Activated T-cell treated with anti-CD3 and anti-CD28 coated beads, Interleukin-2, amount 50 U/mL, for 24 hours (primary cell): Measurements from ENCODE around the gene SFT2D3.
A peak's percentile ranks its signal among the peaks of the same experiment; 100 is the strongest.

ENCODE experiments used
- DNase-seq: peaks from one replicate; pipeline ENCODE4 v3.0.0-alpha.2; 2020
- H3K27ac Mint-ChIP-seq: 2 replicates; pipeline ENCODE4 v1.8.0; 2020; ENCODE audit warnings: mild to moderate bottlenecking, mixed read lengths
- H3K27me3 Mint-ChIP-seq: 2 replicates; pipeline ENCODE4 v1.8.0; 2020; ENCODE audit warnings: mixed read lengths
- H3K36me3 Mint-ChIP-seq: 2 replicates; pipeline ENCODE4 v1.8.0; 2020; ENCODE audit warnings: low read depth, mixed read lengths
- H3K4me1 Mint-ChIP-seq: 2 replicates; pipeline ENCODE4 v1.8.0; 2020; ENCODE audit warnings: low read depth, mixed read lengths
- H3K4me3 Mint-ChIP-seq: 2 replicates; pipeline ENCODE4 v1.8.0; 2020; ENCODE audit warnings: mild to moderate bottlenecking, moderate library complexity, mixed read lengths
- H3K9me3 Mint-ChIP-seq: 2 replicates; pipeline ENCODE4 v1.8.0; 2020; ENCODE audit warnings: mixed read lengths

Gene SFT2D3

DNA sequence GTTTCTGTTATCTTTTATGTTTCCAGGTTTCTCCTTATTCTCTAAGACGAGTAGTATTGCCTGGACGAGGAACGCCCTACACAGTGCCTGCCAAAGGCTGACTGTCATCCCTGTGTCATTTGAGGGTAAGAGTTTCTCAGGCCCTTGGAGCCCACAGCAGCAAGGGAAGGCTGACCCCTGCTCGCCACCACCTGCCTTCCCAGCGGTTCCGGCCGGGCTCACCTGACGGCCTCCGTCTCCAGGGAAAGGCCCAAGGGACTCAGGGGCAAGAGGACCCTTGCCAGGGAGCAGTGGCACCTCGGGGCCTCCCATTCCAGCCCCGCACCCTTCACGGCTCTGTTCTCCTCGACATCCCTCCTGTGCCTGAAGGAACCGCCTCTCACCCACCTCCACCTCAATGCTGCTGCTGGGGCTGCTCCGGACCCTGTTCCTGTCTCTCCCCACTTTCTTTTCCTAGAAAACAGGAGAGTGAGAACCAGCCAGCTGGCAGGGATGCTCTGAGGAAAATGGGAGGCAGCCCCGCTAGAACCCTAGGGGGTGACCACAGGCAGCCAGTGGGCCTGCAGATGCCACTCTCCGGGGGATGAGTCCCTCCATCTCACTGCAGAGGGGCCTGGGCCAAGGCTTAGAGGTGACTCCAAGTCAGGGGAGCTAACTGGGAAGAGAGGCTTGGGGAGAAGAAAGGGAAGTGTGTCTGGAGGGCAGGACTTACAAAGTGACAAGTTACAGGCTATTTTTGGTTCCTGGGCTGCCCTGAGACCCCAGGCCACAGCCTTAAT, 27.8 kb upstream of the SFT2D3 start:
- peak overlapping the region; percentile 61 for H3K4me3 Mint-ChIP-seq
- no peak overlapping the region for H3K27ac Mint-ChIP-seq
- H3K36me3 Mint-ChIP-seq, result no peaks in the 10 kb centered on the region
- DNase-seq, result no peak
- peaks cover 10% of the 10 kb centered on the region for H3K4me1 Mint-ChIP-seq
- peaks cover 82% of the 10 kb centered on the region for H3K27me3 Mint-ChIP-seq
- no peaks in the 10 kb centered on the region for H3K9me3 Mint-ChIP-seq

DNA sequence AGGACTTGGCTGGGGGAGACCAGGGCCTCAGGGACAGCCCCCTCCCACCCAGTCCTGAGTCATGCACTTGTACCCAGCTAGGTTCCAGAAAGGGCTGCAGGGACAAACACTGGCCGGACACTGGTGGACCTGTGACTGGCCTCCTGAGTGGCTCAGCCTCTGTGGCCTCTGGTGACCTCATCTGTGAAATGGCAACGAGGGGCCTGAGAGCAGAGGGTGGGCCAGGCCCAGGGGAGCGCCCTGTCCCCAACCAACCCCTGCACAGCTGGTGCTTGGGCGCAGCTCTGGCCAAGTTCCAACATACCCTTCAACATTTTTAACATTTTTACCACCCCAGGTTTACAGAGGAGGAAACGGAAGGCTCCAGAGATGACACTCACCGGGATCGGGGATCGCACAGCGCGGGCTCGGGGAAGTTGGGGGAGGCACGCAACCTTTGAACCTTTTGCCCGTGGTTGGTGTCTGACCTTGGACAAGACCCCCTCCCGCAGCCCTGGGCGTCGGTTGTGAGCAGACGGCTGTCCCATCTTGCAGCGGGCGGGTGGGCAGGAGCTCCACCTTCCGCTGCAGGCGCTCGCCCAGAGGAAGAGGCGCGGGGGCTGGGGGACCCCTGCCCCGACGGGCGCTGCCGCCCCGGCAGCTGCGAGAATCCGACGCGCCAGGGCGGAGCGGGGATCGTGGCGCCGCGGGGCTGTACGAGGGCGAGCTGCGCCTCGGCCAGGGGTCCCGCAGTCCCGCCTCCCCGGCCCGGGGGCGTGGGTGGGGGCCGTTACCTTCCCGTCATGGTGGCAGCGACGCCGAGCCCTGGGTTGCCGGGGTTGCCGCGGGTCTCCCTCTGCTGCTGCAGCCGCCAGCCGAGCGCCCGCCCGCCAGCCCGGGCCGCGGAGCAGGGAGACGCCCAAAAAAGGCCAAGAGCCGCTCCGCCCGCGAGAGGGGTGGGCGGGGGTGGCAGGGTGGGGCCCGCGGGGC, 26.8 kb upstream of the SFT2D3 start:
- Mint-ChIP-seq H3K27ac (no peak overlapping the region), H3K36me3 (no peaks in the 10 kb centered on the region), H3K4me3 (peak overlapping the region; percentile 61), H3K27me3 (peaks cover 79% of the 10 kb centered on the region), H3K4me1 (peaks cover 10% of the 10 kb centered on the region), H3K9me3 (no peaks in the 10 kb centered on the region)
- DNase-seq, result peak; percentile 42

DNA sequence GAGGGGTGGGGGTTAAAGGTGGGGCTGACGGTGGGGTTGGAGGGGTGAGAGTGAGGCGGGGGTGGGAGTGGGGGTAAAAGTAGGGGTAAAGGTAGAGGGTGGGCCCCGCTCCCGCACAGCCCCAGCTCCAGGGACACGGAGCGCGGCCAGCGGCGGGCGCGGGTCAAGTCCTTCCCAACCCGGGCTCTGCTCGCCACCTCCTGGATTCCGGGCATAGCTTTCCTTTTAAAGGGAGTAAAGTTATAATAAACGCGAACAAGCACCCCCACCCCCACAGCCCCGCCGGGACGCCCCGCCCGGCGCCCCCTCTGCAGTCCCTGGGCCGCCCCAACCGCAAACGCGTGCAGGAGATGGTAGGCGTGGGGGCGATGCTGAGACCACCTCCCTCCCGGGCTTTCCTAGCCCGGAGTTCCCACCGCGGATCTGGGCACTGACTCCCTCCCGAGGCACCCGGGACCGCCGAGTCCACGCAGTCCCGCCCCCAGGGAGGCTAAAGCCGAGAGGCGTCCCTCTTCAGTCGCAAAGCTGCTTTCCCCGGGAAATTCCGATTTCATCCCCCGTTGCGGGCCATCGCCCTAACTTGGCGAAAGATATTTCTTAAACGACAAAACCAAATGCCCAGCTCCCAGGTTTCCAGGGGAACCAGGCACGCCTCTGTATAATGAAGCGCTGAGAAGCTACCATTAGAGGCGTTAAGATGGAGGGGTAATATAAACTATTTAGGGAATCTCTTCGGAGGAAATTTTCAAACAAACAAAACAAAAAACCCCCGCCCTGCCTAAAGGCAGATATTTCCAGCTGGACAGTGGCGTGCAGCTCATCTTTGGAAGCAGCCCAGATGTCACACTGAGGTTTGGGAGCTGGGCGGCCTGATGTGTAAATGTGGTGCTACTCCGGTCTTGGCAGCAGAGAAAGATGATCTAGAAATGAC, 25.7 kb upstream of the SFT2D3 start, which contains the start of gene LIMS2:
LIMS2 (minus strand) TSS at position 200 of the 931 bp plus-strand sequence. CDS start 506 bp downstream, outside the sequence.
- Mint-ChIP-seq H3K4me1 (peaks cover 10% of the 10 kb centered on the region), H3K27ac (no peak within 1 kb of the TSS), H3K4me3 (peak within 1 kb of the TSS; percentile 61), H3K36me3 (no peaks in the 10 kb centered on the region), H3K9me3 (no peaks in the 10 kb centered on the region), H3K27me3 (peaks cover 69% of the 10 kb centered on the region)
- no peak for DNase-seq

DNA sequence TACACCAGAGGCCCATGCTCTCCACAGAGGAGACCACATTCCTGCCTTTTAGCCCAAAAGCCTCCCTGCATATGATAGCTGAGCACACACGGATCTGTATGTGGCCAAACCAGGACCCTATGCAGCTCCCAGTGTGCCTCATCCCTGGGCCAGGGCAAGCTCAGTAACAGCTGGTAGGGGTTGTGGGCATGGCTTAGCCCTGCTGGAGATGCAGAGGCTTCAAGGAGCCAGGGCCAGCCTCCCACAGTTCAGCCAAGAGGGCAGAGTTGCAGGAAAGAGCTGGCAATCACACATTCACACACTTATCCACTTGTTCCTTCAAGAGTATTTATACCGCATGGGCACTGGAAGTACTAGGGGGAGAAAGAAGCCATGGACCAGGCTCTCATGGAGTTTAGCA, 24.4 kb upstream of the SFT2D3 start:
- H3K4me3 Mint-ChIP-seq, result no peak overlapping the region

DNA sequence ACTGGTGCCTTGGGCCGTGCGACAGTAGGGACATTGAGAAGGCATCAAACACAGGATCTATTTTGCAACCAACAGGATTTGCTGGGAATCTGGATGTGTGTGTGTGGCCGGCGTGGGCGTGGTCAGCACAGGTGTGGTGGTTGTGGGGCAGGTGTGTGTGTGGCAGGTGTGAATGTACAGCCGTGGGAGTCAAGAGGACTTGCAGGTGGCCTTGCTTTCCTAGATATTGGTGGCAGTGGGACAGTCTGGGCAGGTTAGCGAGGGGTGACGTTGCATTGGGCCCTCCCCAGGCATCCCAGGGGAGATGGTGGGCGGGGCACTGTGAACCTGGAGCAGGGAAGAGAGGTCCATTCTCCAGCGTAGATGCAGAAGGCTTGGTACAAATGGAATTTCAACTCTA, 22.8 kb upstream of the SFT2D3 start:
- peaks cover 48% of the 10 kb centered on the region for H3K27me3 Mint-ChIP-seq
- H3K9me3 Mint-ChIP-seq, result no peaks in the 10 kb centered on the region
- no peak overlapping the region for H3K4me3 Mint-ChIP-seq
- peaks cover 10% of the 10 kb centered on the region for H3K4me1 Mint-ChIP-seq
- H3K27ac Mint-ChIP-seq, result no peak overlapping the region
- no peaks in the 10 kb centered on the region for H3K36me3 Mint-ChIP-seq
- no peak for DNase-seq

More for the DNA sequence above, 24.4 kb upstream of the SFT2D3 start:
- no peaks in the 10 kb centered on the region for H3K9me3 Mint-ChIP-seq
- no peak for DNase-seq
- peaks cover 10% of the 10 kb centered on the region for H3K4me1 Mint-ChIP-seq
- peaks cover 64% of the 10 kb centered on the region for H3K27me3 Mint-ChIP-seq
- no peaks in the 10 kb centered on the region for H3K36me3 Mint-ChIP-seq
- no peak overlapping the region for H3K27ac Mint-ChIP-seq

DNA sequence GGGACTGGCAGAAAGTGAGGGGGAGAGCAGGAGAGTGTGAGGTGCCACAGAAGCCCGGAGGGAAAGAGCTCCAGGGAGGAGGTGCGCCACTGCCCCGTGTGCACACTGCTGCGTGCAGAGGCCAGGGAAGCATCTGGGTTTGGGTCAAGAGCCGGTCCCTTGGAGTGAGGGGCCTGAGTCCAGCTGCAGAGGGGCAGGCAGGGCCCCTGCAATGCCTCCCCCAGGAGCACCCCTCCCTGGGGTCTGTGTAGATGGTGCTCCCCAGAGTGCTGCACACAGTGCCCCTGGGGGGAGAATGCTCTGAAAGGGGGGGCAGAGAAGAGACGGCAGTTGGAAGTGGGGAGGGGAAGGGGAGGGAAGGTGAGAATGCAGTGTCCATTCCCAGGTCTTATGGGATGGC, 22.3 kb upstream of the SFT2D3 start:
- Mint-ChIP-seq H3K4me1 (peaks cover 10% of the 10 kb centered on the region), H3K27ac (no peak overlapping the region), H3K36me3 (no peaks in the 10 kb centered on the region), H3K9me3 (no peaks in the 10 kb centered on the region), H3K4me3 (no peak overlapping the region), H3K27me3 (peaks cover 43% of the 10 kb centered on the region)
- DNase-seq, result no peak

DNA sequence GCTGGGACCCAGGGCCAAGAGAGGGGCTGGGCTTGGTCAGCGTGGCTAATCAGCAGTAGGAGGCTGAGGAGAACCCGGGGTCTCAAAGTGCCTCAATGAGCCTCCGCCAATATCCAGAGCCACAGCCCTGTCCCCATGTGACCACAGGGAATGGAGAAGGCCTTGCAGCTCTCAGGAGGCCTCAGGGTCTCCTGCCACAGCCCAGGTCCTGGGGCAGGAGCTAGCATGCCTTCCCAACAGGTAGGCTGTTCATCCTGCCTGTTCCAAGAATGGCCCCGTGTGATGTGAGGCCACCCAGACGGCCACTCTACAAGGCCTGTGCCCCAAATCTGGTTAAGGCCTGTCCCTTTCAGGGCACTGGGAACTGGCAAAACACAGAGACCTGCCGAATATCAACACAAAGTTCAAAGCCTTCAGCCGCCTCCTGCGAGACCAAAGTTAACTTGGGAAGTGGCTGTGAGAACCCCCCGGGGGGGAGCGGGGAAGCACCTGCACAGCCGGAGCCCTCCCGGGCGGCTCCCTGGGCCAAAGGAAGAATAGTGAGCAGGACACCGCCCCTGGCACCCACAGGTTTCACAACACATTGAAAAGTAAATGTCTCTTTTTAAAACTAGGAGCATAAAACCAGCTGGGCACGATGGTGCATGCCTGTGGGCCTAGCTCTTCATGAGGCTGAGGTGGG, 21.5 kb upstream of the SFT2D3 start:
- no peaks in the 10 kb centered on the region for H3K9me3 Mint-ChIP-seq
- peaks cover 37% of the 10 kb centered on the region for H3K27me3 Mint-ChIP-seq
- DNase-seq, result no peak
- no peak overlapping the region for H3K27ac Mint-ChIP-seq
- H3K4me1 Mint-ChIP-seq, result peaks cover 5% of the 10 kb centered on the region
- no peaks in the 10 kb centered on the region for H3K36me3 Mint-ChIP-seq
- no peak overlapping the region for H3K4me3 Mint-ChIP-seq

DNA sequence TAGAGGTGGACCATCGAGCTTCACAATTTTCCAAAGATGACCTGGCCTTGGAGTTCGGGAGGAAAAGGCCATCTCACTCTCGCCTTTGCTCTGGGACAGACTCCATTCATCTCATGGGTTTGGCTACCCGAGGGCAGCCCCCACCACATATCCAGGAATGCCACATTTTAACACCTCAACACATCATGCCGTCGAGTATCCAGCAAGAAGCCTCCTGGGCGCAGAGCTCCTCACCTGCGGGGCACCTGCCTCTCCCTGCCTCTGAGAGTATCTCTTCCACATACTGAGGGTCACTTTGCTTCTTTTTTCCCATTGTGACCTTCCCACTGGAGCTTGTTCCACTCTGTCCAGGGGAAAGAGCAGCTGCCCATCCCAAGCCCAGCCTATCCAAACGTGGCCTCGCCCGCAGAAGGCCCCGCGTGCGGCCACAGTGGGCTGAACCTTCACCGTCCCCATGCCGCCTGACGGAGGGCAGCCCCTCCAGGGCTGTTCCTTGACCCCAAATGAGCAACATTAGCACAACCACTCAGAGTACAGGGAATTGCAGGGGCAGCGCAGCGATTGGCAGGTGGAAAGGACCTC, 20.5 kb upstream of the SFT2D3 start:
- Mint-ChIP-seq H3K9me3 (no peaks in the 10 kb centered on the region), H3K27ac (no peak overlapping the region), H3K4me1 (peaks cover 3% of the 10 kb centered on the region), H3K36me3 (no peaks in the 10 kb centered on the region), H3K4me3 (no peak overlapping the region), H3K27me3 (peaks cover 33% of the 10 kb centered on the region)
- DNase-seq, result no peak

DNA sequence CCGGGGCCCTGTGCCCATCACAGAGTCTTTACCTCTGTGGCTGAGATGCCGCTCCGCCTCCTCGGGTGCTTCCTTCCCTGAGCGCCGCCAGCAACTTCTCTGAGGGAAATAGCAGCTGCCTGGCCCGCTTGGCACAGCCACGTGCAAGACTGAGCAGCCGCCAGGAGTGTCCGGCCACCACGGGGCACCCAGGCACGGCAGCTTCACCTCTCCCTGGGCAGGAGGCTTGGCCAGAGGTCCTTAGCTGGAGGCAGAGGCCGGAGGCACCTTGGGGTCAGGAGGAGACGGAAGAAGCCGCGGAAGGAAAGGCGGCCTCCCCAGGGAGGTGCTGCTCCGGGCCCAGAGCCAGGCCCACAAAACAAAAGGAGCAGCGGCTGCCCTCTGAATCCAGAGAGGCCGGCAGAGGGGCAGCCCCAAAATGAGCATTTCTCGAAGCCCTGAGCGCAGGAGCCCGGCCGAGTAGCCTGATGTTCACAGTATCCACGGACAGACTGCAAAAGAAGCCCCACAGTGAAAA, 20.0 kb upstream of the SFT2D3 start:
- no peak overlapping the region for H3K27ac Mint-ChIP-seq
- no peaks in the 10 kb centered on the region for H3K36me3 Mint-ChIP-seq
- no peak overlapping the region for H3K4me3 Mint-ChIP-seq
- DNase-seq, result no peak
- H3K9me3 Mint-ChIP-seq, result no peaks in the 10 kb centered on the region
- peaks cover 29% of the 10 kb centered on the region for H3K27me3 Mint-ChIP-seq
- H3K4me1 Mint-ChIP-seq, result no peaks in the 10 kb centered on the region

DNA sequence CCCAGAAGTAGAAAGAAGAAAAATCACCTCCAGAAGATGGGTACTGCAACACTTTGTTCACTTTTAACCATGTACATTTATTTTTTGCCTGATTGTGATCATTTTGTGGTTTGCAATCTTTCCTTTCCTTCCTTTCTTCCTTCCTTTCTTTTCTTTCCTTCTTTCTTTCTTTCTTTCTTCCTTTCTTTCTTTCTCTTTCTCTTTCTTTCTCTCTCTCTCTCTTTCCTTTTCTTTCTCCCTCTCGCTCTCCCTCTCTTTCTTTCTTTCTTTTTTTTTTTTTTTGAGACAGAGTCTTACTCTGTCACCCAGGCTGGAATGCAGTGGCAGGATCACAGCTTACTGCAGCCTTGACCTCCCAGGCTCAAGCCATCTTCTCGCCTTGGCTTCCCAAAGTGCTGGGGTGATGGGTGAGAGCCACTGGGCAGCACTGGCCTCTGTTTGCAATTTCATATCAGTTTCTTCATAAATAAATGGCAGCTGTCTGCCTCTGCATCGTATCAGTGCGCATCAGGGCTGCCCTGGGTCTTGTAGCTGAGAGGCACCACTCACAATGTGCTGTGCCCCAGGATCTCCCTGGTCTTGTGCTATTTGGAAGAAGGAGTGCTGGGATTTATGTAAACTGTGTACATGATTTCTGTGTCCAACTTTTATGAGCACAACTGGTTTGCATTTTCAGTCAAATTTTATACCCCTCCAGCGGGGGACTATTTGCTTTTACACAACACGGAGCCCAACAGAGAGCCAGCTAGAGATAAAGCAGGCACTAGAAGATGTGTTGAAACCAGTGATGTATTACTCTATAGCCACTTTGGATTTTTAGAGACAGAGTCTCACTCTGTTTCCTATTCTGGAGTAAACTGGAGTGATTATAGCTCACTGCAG, 19.1 kb upstream of the SFT2D3 start:
- Mint-ChIP-seq H3K4me3 (no peak overlapping the region), H3K9me3 (no peaks in the 10 kb centered on the region), H3K36me3 (no peaks in the 10 kb centered on the region), H3K4me1 (no peaks in the 10 kb centered on the region), H3K27ac (no peak overlapping the region), H3K27me3 (peaks cover 24% of the 10 kb centered on the region)
- no peak for DNase-seq

DNA sequence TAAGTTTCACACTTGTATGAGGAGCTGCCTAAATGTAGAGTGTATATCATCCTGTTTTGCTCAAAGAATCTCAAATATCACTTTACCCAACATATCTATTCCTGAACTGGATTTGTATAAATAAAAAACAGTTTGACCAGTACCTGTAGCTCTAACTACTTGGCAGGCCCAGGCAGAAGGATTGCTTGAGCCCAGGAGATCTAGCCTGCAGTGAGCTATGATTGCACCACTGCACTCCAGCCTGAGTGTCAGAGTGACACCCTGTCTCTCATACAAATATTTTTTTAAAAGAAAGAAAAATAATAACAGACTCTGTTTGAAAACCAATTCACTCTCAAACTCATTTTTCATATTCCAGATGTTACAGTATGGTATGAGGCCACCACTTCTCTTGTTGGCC, 18.2 kb upstream of the SFT2D3 start:
- no peak overlapping the region for H3K4me3 Mint-ChIP-seq
- no peaks in the 10 kb centered on the region for H3K36me3 Mint-ChIP-seq
- H3K27me3 Mint-ChIP-seq, result peaks cover 15% of the 10 kb centered on the region
- DNase-seq, result no peak
- H3K27ac Mint-ChIP-seq, result no peak overlapping the region
- peaks cover 2% of the 10 kb centered on the region for H3K9me3 Mint-ChIP-seq
- no peaks in the 10 kb centered on the region for H3K4me1 Mint-ChIP-seq

DNA sequence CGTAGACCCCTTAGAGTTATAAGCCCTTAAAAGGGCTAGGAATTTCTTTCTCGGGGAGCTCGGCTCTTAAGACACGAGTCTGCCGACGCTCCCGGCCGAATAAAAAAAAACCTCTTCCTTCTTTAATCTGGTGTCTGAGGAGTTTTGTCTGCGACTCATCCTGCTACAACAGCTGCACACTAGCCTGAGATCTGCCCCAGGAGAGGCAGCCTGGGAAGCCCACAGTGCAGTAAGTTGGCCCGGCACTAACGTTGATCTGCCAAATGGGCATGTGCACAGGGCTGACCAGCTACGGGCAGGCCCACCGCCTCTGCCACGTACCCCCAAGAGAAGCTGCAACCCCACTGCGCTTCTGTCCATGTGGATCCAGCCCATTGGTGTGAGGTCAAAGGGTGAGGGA, 17.5 kb upstream of the SFT2D3 start:
- Mint-ChIP-seq H3K36me3 (no peaks in the 10 kb centered on the region), H3K4me1 (no peaks in the 10 kb centered on the region), H3K27me3 (peaks cover 10% of the 10 kb centered on the region), H3K4me3 (no peak overlapping the region), H3K9me3 (peaks cover 8% of the 10 kb centered on the region), H3K27ac (no peak overlapping the region)
- no peak for DNase-seq
